ENCODE data around the gene STX17.
"Not testable (repeated sequence)": the region's sequence is repeated elsewhere in the genome, so short reads cannot be mapped to it uniquely, and the experiment has no call there.

STX17 gene

DNA sequence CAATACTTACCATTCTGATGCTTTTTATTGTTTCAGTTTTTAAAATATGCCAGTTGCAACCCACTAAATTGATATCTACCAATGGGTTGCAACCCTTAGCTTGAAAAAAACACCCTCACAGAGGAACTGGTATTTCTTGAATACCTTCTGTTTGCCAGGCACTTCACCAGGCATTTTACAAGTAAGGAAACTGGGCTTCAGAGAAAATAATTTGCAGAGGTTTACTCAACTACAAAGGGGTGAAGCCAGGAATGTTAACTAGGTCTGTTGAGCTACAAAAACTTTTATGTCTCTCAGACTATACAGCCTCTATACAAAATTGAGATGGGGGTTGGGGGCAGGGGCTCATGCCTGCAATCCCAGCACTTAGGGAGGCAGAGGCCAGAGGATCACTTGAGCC lies 65.0 kb downstream of the STX17 start:
- DNase-seq (ENCODE audit: low spot score) = no peak

DNA sequence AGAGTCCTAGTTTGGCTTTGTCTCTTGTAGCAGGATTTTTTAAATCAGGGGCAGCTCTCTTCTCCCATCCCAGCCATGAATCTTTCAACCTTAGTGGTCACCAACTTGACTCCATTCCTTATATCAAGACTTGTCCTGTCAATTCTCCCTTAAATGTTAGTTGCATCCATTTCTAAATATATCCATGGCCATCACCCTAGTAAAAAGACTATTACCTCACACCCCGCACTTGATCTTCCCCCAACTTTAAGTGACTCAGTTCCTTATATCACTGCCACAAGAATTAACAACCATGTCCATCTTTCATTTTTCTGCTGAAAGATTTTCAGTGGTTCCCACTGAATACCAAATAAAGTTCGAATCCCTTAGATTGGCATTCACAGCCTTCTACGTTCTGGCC lies 67.0 kb downstream of the STX17 start:
- DNase-seq (ENCODE audit: low spot score) = no peak

DNA sequence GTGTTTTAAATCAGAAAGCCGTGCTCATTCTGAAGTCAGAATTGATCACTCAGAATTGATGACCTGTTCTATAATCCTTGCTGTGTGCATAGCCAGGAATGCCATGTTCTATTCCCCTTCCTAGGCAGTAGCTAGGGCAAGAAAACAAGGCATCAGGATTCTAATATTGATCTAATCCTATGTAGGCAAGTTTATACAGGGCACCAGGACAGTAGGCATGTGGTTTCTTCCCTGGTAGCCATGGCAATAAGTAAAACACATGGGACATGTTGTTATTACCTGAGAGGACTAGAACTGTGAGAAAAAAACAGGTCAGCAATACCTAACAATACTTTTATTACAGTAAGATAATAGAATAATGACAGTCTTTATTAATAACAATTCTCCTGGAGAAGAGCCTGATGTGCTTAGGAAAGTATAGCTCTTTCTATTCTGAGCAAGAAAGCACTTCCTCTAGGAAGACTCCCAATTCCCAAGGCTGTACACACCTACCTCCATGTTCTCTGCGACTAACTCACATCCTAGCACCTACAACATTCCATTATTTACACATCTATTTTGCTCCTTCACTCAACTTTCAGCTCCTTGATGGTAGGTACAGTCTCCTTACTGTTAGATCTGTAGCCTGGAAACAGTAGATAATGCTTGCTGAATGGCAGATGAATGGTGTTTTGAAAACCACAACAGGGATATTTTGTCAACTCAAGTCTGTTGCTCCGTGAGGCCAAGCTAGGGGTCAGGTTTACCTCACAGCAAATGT lies 70.8 kb downstream of the STX17 start:
- DNase-seq (ENCODE audit: low spot score) = no peak

DNA sequence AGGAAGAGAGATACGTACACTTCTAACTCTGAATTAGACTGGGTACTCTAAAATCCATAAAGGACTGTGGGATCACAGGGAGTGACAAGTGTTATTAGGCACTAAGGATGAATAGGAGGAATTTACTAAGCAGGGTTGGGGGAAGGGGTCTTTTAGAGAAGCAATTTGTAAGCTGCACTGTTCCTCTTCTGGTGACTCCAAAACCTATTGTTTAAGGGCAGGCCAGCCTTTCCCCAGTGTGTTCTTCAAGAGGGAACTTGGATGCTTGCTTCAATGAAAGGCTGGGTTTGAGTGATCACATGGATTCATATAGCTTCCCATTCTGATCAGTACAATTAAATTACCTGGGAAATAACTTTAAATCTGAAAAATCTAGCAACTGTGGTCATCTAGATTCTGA lies 71.8 kb downstream of the STX17 start:
- DNase-seq (ENCODE audit: low spot score) = no peak

DNA sequence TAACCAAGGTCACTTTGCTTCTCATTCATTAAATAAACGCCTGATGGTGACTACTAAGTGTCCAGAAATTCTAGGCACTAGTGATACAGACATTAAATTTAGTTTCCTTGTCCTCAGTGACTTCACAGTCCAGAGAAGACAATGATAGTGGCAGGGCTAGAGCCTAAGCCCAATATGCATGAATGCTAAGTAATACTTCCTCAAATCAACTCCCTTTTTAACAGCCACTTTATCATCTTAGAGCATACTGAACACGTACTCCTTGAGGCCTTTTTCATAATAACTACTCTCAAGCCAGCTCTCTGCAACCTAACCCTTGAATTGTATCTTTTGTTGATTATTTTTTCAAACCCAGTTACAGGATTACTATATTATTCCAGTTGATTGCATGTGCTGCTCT lies 74.1 kb downstream of the STX17 start:
- DNase-seq (ENCODE audit: low spot score) = no peak

DNA sequence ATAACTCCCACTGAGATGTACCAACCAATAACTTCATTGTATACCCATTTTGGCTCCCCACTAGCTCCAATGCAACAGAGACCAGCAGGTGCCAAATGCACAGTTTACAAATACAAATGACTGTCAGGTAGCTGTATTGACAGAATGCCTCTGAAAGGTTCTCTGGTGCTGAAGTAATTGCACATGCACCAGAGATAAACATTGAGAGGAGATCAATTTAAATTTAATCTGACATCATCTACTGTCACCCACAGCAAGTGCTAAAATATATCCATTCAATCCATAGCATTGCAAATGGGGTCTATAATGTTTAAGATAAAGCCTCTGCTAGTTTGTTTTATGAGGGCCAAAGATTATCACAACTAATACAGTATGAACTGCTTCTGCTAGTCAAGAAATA lies 80.2 kb downstream of the STX17 start:
- DNase-seq (ENCODE audit: low spot score) = no peak

DNA sequence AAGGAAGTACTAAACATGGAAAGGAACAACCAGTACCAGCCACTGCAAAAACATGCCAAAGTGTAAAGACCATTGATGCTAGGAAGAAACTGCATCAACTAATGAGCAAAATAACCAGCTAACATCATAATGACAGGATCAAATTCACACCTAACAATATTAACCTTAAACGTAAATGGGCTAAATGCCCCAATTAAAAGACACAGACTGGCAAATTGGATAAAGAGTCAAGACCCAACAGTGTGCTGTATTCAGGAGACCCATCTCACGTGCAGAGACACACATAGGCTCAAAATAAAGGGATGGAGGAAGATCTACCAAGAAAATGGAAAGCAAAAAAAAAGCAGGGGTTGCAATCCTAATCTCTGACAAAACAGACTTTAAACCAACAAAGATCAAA lies 84.1 kb downstream of the STX17 start:
- not testable (repeated sequence) for DNase-seq (ENCODE audit: low spot score)

DNA sequence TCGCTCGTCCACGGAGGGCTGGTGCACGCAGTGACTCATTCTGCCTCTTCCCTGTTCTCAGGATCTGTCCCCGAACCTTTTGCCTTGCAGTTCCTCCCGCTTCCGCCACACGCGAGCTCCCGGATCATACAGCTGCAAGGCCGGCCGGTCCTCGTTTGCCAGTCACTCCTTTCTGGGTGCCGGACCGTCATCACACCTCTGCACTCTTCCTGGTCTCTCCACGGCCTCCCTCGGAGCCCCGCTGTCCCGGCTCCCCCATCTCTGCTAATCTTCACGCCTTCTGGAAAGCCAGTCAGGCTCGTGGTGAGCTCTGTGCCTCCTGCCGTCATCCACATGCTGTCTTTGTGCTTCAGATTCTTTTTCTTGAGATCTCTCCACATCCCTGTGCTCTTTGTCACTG lies 91.8 kb downstream of the STX17 start:
- no peak for DNase-seq (ENCODE audit: low spot score)

DNA sequence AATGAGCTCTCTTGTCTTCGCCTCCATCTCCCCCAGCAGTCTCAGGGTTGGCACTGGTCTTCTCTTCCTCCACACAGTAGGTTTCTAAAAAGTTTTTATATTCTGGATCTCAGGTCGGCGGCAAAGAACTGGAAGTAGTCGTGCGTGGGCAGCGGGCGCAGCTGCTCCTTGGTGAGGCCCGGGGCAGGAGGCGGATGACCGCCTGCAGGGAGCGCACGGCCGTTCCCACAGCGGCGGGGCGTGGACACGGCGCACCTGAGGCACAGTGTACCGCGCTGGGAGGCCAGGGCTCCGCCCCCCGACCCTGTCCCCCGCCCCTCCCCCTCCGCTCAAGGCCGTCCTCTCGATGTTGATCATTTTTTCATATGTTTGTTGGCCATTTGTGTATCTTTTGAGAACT lies 92.4 kb downstream of the STX17 start:
- no peak for DNase-seq (ENCODE audit: low spot score)

DNA sequence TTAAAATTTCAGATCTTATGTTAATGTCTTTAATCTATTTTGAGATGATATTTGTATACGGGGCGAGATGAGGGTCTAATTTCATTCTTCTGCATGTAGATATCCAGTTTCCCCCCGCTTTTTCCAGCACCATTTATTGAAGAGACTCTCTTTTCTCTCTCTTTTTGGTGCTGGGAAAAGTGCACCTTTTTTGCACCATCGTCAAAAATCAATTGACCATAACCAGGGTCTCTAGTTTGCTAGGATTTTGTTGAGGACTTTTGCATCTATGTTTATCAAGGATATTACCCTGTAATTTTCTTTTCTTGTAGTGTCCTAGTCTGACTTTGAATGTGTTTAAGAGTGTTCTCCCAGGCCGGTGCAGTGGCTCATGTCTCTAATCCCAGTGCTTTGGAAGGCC lies 93.3 kb downstream of the STX17 start:
- no peak for DNase-seq (ENCODE audit: low spot score)

DNA sequence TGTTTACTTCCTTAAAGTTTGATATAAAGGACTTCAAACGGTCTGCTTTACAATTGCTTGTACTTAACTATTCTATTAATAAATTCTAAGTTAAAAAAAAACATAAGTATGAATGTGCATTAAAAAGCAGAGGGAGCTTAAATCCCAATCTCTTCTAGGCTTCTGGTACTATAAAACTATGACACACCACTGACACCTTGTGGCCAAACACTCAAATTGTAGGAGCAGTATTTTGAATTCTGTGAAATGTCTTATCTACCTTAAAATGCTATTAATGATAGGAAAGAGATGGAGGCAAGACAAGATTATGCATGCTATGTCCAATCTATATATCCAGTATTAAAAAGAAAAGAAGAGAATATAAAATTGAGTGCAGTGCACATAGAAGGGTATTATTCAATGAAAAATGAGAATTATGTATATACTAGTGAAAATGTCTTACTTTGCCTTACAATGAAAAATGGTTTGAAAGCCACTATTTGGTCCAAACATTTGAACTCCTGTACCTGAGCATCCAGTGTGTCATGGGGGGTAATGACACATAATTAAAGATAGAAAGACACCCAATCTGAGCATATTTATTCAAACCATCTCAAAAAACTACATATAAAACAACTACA lies 104.7 kb downstream of the STX17 start:
- DNase-seq (ENCODE audit: low spot score) = no peak

DNA sequence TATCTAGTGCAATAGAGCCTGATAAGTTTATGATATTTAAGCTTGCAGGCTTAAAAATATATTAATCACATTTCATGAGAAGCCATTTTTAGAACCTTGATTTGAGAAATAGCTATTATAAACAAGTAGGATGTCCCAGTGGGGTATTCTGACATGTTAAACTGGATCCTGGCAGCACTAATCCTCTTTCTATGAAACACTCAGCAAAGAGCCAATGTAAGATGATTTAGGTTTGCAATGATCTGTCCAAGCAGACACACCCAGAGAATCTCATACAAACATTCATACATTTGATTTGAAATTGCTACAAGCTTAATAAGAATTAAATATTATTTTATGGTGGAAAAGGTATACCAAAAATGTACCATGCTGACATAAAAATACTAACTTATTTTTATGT lies 105.8 kb downstream of the STX17 start:
- DNase-seq (ENCODE audit: low spot score) = no peak

DNA sequence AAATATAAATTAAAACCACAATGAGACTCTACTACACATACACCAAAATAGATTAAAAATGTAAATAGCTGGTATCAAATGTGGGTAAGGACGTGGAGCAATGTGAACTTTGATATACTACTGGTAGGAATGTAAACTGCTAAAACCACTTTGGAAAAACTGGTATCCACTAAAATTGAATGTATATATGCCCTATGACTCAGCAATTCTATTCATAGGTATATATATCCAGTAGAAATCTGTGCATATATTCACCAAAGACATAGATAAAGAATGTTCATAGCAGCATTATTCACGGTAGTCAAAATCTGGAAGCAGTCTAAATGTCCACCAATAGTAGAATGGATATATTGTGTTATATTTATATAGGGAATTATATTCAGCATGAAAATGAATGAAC lies 107.1 kb downstream of the STX17 start:
- no peak for DNase-seq (ENCODE audit: low spot score)

DNA sequence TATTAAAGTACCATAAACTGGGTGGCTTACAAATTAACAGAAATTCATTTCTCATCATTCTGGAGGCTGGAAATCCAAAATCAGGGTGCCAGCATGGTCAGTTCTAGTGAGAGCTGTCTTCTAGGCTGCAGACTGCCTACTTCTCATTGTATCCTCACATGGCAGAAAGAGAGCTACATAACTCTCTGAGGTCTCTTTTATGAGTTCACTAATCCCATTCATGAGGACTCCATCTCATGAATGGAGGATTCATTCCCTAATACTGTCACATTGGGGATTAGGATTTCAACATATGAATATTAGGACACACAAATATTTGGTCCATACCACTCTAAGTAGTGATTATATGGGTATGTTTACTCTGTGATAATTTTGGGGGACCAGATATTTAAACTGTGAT lies 108.4 kb downstream of the STX17 start:
- DNase-seq (ENCODE audit: low spot score) = no peak

DNA sequence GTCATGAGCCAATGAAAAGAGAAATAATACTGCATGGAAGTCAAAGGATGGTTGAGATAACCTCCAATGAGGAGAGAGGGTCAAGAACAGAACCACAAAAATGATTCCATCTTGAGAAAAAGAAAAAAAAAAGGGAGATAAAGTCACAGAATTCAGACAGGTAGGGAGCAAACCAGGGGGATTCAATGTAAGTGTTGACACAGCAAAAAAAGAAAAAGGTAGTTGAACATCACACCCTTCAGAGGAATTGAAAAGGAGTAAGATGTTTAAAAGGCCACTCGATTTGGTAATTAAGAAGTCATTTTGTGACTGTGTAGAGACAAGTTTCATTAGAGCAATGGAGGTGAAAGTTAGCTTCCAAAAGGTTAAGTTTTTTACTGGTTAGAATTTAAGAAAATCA lies 113.1 kb downstream of the STX17 start:
- DNase-seq (ENCODE audit: low spot score) = no peak
